Stimulated activated CD4-positive, alpha-beta T cell treated with anti-CD3 and anti-CD28 coated beads, Interleukin-2, amount 100 ng/mL, for 48 hours (primary cell): ENCODE results near the gene ACADS.

Source experiments
- DNase-seq, 2 donors: peaks; one replicate each; pipeline ENCODE4 v3.0.0-alpha.2; 2020

The ACADS gene

DNA sequence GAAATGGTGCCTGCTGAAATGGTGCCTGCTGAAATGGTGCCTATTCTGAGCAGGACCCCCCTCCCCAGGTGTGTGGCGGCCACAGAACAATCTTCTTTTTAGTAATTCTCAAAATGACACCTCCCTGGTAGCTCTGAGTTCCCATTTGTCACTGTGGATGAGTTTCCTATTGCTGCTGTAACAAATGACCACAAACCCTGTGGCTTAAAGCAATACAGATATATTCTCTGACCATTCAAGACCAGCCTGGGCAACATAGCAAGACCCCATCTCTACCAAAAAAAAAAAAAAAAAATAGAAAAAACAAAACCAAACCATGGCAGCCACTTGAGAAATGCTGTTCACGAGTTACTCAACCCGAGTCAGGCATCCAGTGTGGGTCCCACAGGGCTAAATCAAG, 7.9 kb downstream of the ACADS start:
- DNase-seq = no peak

DNA sequence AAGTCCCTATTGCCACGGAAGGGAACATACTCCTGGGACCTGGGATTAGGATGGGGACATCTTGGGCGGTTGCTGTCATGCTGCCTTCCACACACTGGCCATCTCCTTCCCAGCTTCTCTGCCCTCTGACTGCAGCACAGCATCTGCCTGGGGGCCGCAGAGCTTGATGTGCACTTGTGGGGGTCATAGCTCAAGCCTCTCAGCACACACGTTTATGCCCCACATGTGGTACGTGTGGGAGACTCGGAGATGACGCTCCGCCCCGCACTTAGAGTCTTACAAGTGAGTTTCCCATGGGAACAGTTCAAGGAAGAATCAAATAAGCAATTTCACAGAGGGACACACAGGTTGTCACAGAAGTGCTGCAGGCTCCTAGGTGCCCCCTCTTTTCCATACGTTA, 8.6 kb downstream of the ACADS start:
- no peak for DNase-seq

DNA sequence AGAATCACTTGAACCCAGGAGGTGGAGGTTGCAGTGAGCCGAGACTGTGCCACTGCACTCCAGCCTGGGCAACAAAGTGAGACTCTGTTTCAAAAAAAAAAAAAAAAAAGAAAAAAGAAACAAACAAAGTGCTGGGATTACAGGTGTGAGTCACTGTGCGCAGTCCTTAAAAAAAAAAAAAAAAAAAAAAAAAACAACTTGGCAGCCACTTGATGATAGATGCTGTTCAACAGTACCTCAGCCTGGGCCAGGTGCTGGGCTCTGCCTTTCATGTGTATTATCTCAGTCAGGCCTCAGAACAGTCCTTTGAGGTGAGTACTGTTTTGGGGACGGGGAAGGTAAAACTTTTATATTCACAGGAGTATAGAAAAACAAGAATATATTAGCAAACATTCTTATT, 9.6 kb downstream of the ACADS start:
- DNase-seq = no peak

DNA sequence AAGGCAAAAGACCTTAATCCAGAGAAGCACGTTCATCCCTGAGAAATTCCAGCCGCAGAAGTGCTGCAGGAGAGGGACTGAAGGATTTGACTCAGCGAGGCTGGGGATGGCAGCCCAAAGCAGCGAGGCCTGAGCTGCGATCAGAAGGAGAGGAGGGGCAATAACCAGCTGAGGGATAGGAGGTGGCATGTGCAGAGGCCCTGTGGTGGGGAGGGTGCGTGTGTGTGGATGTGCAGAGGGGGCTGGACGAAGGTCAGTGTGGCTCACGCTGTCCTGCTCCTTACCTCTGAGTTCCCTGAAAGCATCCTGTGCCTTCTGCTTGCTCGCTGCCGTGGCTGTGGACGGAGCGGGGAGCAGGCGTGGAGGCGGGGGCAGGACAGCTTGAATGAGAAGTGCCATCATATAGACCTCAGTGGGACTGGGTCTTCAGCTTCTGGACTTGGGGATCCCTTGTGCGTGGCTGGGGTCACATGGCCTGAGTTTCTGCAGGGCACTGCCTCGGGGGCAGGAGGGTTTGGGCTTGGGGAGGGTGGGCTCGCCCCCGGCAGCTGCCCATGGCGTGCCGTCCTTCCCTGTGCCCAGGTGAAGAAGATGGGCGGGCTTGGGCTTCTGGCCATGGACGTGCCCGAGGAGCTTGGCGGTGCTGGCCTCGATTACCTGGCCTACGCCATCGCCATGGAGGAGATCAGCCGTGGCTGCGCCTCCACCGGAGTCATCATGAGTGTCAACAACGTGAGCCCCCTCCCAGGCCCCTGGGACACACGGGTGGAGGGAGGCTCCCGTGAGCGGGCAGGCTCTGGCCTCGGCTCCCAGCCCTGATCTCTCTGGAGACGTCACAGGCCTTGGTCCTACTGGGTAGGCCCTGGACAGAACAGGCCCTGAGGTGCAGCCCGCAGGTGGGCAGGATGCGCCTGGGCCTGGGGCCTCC, 11.0 kb downstream of the ACADS start:
- no peak for DNase-seq

DNA sequence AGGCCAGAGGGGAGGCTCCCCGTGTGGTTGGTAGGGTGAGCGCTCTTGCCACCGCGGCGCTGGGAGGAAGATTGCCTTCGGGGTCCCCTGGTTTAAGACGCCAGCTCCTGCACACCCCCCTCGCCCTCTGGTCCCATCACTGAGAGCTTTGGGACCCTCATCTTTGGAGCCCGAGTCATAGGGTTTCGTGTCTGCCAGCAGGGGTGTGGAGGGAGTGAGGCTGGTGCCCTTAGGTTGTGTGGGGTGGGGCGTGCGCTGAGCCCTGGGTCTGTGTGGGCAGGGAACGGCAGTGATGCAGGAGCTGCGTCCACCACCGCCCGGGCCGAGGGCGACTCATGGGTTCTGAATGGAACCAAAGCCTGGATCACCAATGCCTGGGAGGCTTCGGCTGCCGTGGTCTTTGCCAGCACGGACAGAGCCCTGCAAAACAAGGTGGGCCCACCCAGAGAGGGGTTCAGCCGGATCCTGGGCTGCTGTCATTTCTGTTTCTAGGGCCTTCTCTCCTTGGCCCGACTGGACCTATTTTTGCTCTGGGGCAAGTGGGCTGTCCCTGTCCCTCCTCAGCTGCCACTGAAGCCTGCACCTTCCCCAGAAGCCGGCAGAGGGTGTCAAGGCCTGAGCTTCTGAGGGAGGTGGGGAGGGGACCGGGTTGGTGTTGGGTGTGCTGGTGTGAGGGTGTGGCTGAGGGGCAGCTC, 12.1 kb downstream of the ACADS start:
- no peak for DNase-seq

DNA sequence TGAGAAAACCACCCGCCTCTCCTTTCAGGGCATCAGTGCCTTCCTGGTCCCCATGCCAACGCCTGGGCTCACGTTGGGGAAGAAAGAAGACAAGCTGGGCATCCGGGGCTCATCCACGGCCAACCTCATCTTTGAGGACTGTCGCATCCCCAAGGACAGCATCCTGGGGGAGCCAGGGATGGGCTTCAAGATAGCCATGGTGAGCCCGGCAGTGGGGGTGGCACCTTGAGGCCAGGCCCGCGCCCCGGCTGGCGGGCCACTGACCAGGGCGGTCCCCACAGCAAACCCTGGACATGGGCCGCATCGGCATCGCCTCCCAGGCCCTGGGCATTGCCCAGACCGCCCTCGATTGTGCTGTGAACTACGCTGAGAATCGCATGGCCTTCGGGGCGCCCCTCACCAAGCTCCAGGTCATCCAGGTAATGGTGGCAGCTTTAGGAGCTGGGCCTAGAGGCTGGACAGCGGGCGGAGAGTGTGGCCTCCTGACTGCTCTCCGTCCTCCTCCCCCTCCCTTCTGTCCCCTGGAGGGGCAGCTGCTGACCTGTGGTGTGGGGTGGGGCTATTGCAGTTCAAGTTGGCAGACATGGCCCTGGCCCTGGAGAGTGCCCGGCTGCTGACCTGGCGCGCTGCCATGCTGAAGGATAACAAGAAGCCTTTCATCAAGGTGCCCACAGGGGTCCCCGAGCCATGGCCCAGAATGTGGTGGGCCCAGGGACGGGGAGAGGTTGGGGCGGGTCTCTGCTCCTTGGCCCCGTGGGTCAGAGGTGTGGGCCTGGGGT, 12.8 kb downstream of the ACADS start:
- DNase-seq = no peak

DNA sequence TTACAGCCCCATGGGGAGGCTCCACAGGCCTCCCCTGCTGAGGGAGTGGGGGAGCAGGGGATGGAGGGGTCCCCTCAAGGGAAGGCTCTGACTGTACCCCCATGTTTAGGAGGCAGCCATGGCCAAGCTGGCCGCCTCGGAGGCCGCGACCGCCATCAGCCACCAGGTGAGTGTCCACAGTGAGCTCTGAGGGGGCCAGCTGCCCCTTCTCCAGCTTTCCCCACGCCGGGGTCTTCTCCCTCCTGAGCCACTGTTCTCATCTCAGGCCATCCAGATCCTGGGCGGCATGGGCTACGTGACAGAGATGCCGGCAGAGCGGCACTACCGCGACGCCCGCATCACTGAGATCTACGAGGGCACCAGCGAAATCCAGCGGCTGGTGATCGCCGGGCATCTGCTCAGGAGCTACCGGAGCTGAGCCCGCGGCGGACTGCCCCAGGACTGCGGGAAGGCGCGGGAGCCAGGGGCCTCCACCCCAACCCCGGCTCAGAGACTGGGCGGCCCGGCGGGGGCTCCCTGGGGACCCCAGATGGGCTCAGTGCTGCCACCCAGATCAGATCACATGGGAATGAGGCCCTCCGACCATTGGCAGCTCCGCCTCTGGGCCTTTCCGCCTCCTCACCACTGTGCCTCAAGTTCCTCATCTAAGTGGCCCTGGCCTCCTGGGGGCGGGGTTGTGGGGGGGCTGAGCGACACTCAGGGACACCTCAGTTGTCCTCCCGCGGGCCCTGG, 13.6 kb downstream of the ACADS start:
- no peak for DNase-seq

DNA sequence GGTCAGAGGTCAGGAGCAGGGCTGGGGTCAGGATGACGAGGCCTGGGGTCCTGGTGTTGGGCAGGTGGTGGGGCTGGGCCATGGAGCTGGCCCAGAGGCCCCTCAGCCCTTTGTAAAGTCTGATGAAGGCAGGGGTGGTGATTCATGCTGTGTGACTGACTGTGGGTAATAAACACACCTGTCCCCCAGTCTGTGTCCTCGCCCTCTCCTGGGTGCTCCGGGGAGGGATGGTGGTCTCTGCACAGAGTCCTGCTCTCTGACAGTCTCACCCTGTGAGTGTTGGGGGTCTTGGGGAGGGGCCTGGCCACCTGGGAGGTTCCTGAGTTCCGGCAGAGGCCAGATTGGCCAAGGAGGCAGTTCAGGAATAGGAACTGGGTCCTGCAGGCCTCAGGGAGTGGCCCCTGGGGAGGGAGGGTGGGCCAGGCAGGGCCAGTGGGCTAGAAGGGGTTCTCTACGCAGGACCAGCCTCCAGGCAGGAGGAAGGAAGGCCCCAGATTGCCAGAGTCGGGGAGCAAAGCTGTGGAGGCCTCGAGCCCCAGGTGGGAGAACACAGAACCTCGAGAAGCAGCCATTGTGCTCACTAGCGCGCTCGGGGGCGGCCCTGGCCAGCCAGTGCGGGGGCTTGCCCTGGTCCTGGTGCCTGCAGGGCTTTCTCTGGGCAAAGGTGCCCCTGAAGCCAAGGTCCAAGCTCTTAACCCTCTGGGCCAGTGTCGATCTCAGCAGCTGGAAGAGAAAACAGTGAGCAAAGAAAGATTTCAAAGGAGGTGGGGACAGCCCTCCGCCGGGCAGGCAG, 14.4 kb downstream of the ACADS start:
- no peak for DNase-seq

DNA sequence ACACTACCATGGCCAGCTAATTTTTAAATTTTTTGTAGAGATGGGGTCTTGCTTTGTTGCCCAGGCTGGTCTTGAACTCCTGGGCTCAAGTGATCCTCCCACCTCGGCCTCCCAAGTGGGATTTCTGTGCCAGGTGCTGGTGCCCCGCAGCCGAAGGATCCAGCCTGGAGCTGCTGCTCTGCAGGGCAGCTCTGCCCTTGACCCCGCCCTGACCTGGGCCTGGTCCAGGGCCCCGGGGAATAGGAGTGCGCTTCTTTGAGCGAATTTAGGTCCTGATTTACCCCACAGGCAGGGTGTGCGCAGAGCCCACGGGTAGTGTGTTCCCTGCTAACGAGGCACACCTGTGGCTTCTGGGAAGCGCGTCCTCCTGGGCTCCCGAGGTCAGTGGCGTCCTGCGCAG, 15.2 kb downstream of the ACADS start:
- DNase-seq = no peak

DNA sequence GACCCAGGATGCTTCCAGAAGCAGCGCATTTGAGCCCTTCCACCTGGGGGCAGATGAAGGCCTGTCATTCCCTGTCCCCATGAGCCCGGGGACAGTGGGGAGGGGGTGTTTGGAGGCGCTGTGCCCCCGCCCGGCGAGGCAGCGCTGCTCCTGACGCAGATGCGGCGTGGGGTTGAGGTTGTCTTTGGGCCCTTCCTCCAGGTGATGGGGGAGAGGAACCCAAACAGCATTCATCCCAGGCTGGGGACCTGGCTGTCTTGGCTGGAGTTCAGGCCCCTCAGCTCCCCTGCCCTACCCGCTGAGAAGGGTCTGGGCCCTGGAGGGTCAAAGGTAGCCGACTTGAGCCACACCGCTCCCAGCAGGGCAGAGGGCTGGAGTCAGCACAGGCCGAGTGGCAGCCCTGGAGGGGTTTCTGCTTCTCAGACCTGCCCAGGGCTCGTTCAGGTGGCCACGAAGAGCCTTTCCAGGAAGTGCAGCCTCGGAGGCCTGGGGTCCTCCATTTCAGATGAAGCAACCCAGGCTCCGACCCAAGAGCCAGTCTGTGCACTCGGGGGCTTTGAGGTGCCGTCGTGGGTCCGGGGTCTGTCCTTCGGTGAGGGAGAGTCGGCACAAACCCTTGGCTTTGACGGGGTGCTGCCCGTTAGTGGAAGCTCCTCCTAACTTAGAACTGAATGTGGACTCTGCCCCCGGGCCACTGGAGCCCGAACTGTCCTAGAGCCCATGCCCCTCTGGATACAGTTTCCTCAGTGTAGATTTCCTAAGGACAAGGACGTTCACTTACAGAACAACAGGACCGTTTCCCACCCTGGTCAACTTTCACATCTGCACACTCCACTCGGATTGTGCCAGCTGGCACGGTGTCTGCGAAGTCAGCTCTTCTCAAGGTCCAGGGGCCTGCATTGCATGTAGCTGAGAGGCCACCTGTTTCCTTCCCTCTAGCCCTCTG, 16.1 kb downstream of the ACADS start:
- no peak for DNase-seq

DNA sequence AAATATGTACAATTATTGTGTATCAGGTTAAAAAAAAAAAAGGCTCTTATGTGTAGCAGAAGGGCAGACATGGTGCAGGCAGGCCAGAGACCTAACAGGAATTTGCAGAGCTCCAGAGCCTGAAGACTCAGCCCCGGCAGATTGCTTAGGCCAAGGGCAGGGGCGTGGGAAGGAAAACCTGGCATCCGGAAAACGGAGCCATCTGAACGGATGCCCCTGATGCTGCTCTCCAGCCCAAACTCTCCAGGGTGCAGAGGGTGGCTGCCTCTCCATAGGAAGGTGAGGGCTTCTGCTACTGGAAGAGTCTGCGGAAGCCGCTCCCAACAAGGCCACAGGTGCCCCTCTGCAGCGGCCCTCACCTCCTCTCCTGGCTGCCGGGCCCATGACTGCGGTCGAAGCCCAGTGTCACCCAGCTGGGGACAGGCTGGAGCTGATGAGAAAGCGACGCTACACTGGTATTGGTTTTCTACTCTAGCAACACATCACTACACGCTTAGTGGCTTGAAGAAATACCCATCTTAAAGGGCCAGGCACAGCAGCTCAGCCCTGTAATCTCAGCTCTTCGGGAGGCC, 19.4 kb downstream of the ACADS start:
- no peak for DNase-seq

DNA sequence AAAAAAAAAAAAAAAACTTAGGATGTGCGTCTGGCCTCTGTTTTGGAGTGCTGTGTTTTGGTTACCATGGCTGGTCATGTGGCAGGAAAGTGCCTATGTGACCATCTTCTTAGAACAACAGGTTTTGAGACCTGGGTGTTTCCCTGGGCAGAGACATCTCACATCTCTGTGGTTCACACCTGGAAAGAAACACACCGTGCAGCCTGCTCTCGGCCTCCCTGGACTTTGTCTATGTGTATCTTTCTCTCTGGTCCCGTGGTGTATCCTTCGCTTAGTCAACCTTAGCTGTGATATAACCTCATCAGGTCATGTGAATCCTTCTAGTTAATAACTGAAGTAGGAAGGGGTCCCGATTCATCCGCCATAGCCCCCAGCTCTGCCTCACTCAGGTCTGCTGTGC, 22.6 kb downstream of the ACADS start:
- no peak for DNase-seq

DNA sequence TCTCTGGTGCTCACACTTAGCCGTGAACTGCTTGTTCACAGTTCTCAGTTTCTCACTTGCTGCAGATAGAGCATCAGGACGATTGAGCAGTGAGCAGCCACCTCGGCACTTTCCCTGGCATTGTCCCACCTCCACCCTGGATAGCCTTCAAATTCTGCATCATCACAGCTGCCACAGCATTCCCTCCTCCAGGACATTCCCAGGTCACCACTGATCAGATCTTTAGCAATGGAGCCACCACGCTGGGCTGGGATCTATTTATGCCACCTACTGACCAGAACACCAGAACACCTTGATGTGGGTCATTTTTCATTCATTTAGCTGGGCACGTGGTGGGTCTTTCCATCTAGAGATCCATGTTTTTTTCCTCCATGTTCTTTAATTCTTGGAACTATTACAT, 23.6 kb downstream of the ACADS start:
- DNase-seq = no peak

DNA sequence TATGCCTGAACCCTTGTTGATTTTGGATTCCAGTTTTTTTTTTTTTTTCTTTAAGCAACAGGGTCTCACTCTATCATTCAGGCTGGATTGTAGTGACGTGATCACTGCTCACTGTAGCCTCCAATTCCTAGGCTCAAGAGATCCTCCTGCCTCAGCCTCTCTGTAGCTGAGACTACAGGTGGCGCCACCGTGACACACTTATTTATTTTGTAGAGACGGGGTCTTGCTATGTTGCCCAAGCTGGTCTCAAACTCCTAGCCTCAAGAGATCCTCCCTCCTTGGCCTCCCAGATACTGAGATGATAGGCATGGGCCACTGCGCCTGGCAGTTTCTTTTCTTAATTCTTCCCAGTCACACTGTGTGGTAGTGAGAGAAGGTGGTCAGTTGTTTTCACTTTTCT, 25.2 kb downstream of the ACADS start:
- no peak for DNase-seq

DNA sequence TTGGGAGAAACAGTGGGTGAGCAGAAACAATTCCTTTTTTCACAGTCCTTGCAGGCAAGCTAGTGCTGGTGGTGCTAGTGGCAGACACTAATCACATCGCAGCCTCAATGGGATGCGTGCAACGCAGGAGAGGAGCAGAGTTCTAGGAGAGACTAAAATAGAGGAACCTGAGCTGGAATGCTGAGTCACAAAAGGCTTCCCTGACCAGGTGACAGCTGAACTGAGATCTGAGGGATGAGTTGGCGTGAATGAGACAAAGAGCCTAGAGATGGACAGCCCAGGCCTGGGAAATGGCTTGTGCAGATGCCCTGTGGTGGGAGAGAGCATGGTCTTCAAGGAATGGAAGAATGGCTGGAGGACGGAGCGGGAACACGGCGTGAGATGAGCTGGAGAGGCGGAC, 25.8 kb downstream of the ACADS start:
- DNase-seq = no peak

DNA sequence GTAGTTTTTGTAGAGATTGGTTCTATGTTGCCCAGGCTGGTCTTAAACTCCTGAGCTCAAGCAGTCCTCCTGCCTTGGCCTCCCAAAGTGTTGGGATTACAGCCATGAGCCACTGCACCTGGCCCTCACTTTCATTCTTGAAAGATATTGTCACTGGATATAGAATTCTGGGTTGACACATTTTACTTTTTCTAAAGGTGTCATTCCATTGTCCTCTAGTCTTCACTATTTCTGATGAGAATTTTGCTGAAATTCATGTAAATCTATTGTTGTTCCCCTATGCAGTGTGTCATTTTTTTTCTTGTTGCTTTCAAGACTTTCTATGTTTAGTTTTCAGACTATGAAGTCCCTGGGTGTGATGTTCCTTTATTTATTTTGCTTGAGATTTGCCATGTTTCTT, 29.2 kb downstream of the ACADS start:
- no peak for DNase-seq

DNA sequence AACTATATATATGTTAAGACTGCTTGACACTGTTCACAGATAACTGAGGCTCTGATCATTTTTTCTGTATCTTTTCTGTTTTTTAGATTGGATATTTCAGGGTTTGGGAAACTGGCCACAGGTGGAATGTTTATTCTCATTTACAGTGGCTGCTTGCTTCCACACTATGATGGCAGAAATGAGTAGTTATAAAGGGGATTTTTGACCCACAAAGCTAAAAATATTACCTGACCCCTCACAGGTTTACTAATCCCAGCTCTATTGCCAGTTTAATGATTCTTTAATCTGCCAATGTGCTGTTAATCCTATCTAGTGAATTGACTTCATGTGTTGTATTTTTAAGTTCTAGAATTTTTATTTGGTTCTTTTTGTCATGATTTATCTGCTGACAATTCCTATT, 29.6 kb downstream of the ACADS start:
- no peak for DNase-seq

DNA sequence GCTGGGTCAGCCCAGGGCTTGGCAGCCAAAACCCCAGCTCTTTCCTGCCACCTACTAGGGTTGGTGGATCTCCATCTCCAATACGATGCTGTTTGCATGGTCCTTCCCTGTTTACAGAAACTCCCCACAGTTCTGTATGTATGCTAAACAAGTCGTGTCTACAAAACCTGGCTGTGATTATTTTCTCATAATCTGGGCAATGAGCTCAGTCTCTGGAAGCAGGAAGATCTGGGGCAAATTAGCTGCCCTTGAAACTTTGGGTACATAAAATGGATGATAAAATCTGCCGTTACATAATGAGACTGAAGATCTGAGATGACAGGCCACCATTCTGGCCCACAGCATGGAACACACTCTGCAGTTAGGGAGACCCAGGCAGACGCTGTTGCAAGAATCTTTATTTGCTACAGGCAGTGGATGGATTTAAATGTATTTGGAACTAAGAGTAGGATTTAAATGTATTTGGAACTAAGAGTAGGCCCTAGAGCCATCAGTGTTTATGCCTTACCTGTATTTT, 31.7 kb downstream of the ACADS start:
- no peak for DNase-seq

DNA sequence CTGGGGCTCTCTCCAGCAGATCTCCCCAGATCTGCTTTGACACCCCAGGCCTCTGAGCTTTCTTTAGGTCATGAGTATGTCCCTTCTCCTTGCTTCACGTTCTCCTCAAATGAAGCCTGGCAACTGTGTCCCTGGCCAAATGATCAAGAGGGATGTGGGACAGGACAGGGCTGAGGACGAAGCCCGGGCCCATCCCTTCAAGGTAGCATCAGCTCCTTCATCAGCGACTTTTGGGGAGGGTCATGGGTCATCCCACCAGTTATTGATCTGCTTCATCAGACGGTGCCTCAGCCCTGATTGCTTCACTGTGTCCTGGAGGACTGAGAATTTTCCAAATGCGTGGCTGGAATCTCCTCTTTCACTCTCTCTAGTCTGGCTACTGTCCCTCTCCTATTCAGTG, 32.3 kb downstream of the ACADS start:
- DNase-seq = no peak
